Measurements from ENCODE around the gene ARHGEF16.

- TF ChIP-seq CTCF (IDR thresholded peaks at IDR 0.05 in 4 of 5, conservative IDR thresholded peaks at IDR 0.05 in 1 of 5) (no peak), POLR2A (IDR thresholded peaks at IDR 0.05) (no peak)
Observed at GRCh38 chr1:3454811-3455618, 550 bp downstream of the ARHGEF16 start.

Data from gastrocnemius medialis (tissue), 4 donors.